ENCODE data around the gene ZDHHC14.

ZDHHC14 gene

DNA sequence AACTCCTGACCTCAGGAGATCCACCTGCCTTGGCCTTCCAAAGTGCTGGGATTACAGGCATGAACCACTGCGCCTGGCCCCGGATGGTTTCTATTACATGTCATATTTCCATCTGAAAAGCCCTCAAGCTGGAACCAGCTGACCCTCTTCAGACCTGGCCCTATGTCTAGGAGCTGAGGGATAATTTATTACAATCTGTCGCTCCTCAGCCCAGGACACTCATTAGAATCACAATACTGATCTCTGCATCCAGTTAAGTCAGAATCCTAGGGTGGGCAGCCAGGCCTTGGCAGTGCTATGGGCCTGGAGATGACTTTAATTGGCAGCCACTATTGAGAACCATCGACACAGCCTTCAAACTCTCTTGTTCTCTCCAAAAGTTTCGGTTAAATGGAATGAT is 279.4 kb downstream of the ZDHHC14 start:
- DNase-seq (ENCODE audit: low spot score) = no peak
- TF ChIP-seq, protein P1, sequence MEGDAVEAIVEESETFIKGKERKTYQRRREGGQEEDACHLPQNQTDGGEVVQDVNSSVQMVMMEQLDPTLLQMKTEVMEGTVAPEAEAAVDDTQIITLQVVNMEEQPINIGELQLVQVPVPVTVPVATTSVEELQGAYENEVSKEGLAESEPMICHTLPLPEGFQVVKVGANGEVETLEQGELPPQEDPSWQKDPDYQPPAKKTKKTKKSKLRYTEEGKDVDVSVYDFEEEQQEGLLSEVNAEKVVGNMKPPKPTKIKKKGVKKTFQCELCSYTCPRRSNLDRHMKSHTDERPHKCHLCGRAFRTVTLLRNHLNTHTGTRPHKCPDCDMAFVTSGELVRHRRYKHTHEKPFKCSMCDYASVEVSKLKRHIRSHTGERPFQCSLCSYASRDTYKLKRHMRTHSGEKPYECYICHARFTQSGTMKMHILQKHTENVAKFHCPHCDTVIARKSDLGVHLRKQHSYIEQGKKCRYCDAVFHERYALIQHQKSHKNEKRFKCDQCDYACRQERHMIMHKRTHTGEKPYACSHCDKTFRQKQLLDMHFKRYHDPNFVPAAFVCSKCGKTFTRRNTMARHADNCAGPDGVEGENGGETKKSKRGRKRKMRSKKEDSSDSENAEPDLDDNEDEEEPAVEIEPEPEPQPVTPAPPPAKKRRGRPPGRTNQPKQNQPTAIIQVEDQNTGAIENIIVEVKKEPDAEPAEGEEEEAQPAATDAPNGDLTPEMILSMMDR (IDR thresholded peaks at IDR 0.05; ENCODE audit: extremely low read depth, missing control alignments) = no peak

DNA sequence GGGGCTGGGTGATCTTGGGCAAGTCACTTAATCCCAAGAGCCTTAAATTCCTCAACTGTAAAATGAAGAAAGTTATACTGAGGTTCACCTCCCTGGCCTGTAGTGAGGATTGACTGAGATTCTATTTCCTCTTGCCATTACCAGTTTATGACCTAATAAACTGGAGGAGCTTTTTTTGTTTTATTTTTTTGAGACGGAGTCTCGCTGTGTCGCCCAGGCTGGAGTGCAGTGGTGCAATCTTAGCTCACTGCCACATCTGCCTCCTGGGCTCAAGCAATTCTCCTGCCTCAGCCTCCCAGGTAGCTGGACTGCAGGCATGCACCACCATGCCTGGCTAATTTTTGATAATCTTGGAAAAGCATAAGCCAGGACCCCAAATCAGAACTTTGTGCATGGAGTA is 280.7 kb downstream of the ZDHHC14 start:
- DNase-seq (ENCODE audit: low spot score) = no peak
- TF ChIP-seq, protein P1 (IDR thresholded peaks at IDR 0.05; ENCODE audit: extremely low read depth, missing control alignments) = no peak

DNA sequence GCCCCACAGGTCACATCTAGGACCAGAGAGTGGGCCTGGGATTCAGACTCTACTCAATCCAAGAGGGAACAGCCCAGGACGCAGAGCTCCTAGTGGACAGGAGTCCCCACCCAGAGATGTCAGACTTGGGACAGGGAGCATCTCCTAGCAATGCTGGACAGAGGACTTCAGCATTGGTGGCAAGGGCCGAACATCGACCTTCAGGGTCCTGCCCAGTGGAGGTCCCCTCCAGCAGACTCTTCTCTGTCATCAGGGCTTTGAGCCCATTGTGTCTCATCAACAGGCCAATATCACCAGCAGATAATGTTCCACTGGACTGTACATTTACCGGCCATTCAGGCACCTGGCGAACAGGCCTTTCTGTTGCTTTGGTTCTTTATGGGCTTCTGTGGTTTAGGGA is 282.3 kb downstream of the ZDHHC14 start:
- DNase-seq (ENCODE audit: low spot score) = no peak
- TF ChIP-seq, protein P1 (IDR thresholded peaks at IDR 0.05; ENCODE audit: extremely low read depth, missing control alignments) = no peak

DNA sequence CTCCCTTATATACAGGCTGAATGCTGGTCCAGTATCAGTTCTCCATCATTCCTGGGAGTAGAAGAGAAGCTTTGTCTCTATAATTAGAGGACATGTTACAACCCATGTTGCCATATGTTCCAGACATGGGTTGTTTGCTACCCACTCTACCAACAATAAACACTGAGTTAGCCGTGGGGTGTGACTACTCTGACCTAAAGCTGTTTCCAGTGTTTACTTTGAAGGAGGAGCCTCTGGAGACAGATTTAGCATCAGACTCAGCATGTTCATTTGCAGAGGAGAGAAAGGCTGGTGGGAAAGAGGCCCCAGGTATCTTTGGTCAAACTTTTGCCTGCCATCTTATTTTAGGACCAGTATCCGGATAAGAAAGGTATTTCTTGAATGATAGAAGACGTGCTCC is 284.2 kb downstream of the ZDHHC14 start:
- no peak for DNase-seq (ENCODE audit: low spot score)

DNA sequence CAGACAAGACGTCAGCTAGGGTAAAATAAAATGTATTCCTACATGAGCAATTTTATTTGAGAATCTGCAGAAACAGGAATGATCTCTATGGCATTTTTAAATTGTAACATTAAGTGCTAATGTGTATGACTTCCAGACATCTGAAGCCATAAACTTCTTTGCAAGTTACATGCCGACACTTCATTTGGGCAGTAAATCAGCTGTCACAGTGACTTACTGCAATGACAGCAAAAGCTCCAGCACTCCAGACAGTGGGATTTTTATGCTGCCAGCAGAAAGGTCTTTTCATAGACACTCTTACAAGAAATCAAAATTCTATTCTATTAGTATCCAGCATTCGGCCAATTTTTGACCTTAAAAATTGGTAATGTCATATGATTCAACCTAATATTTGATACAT is 285.7 kb downstream of the ZDHHC14 start:
- DNase-seq (ENCODE audit: low spot score) = no peak
- TF ChIP-seq, protein P1 (IDR thresholded peaks at IDR 0.05; ENCODE audit: extremely low read depth, missing control alignments) = no peak

More for the DNA sequence above, 284.2 kb downstream of the ZDHHC14 start:
- TF ChIP-seq, protein P1 (IDR thresholded peaks at IDR 0.05; ENCODE audit: extremely low read depth, missing control alignments) = no peak

DNA sequence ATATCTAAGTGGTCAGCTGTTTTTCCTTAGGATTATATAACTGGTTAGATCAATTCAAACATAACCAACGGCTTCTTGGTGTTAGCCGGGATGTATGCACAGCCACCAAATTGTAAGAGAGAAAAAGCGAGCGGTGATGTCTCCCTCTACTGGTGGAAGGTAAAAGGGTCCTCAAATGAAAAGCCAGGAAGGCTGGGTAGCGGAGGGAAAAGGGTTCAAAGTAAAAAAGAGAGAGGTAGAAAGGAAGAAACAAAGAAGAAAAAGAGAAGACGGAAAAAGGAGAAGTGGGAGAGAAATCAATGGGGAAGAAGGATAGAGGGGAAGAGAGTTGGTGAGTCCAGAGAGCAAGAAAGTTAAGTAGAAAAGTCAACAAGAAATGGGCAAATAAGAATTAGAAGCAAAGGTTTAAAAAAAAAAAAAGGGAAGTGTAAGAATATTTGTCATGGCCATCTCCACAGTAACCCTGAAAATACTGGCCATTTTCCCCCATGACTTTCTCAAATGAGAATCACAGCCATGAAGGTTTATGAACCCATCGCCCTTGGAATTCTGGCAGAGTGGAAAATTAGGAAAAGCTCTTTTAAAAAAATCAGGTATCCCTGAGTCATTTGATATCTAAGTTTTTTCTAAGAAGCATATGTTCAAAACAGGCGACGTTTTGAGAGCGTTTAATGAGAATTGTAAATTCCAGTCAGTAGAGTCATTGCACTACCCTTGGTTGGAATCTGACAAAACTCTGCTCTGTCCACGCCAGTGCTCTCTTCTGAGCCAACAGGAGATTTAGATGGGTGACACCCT is 286.4 kb downstream of the ZDHHC14 start:
- TF ChIP-seq, protein P1 (IDR thresholded peaks at IDR 0.05; ENCODE audit: extremely low read depth, missing control alignments) = peak; percentile 55

DNA sequence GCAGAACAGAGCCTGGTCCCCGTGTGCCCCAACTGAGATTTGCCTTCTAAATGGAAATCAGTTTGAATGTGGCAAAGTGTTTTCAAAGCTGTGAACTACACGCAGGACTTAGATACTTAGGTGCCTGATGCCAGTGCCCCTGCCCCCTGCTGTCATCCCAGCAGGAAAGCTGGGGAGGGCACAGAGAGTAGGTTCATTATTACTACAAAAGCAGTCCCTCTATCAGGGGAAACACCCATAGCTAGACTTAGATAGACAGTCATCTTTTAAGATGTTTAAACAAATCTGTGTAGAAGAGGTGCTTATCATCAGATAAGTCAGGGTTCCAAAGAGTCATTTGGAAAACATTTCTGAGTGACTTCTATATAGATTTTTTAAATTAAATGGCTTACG is 287.0 kb downstream of the ZDHHC14 start:
- no peak for DNase-seq (ENCODE audit: low spot score)
- TF ChIP-seq, protein P1 (IDR thresholded peaks at IDR 0.05; ENCODE audit: extremely low read depth, missing control alignments) = no peak

More for the DNA sequence above, 286.4 kb downstream of the ZDHHC14 start:
- DNase-seq (ENCODE audit: low spot score) = peak; percentile 82
